Stimulated activated CD8-positive, alpha-beta memory T cell treated with anti-CD3 and anti-CD28 coated beads, Interleukin-4, amount 100 ng/mL, for 24 hours (primary cell): ENCODE data around the gene ASCC1.
"Not testable (repeated sequence)": the region's sequence is repeated elsewhere in the genome, so short reads cannot be mapped to it uniquely, and the experiment has no call there.

Experiments used
- DNase-seq: peaks from one replicate; pipeline ENCODE4 v3.0.0-alpha.2; 2020; ENCODE audit warnings: low read depth

The ASCC1 gene

GRCh38 chr10:72124989-72125388 is 91.1 kb downstream of the ASCC1 start:
- DNase-seq: no peak

- no peak for DNase-seq
These were observed 91.7 kb downstream of the ASCC1 start for GRCh38 chr10:72124381-72124780.

GRCh38 chr10:72123616-72124015 is 92.5 kb downstream of the ASCC1 start:
- DNase-seq: no peak

- DNase-seq: no peak
These were observed 93.9 kb downstream of the ASCC1 start for GRCh38 chr10:72122221-72122620.

- DNase-seq: no peak
These were observed 94.7 kb downstream of the ASCC1 start for GRCh38 chr10:72121389-72121788.

GRCh38 chr10:72116372-72116771 is 99.7 kb downstream of the ASCC1 start:
- DNase-seq: no peak

GRCh38 chr10:72114706-72115450 is 101.2 kb downstream of the ASCC1 start:
- DNase-seq: no peak

GRCh38 chr10:72110673-72111401 is 105.2 kb downstream of the ASCC1 start:
- DNase-seq: no peak

GRCh38 chr10:72109636-72110157 is 106.4 kb downstream of the ASCC1 start:
- DNase-seq: no peak

- DNase-seq: no peak
These were observed 107.0 kb downstream of the ASCC1 start for GRCh38 chr10:72108830-72109635.

- DNase-seq: not testable (repeated sequence)
These were observed 108.1 kb downstream of the ASCC1 start for GRCh38 chr10:72108004-72108370.

GRCh38 chr10:72107325-72108003 is 108.6 kb downstream of the ASCC1 start:
- no peak for DNase-seq

- DNase-seq: no peak
These were observed 109.2 kb downstream of the ASCC1 start for GRCh38 chr10:72106896-72107295.

GRCh38 chr10:72106154-72106849 is 109.8 kb downstream of the ASCC1 start:
- no peak for DNase-seq

- no peak for DNase-seq
These were observed 110.4 kb downstream of the ASCC1 start for GRCh38 chr10:72105710-72106109.

GRCh38 chr10:72105098-72105475 is 111.0 kb downstream of the ASCC1 start:
- no peak for DNase-seq

GRCh38 chr10:72104472-72105097 is 111.5 kb downstream of the ASCC1 start:
- DNase-seq: no peak

- DNase-seq: no peak
These were observed 116.5 kb downstream of the ASCC1 start for GRCh38 chr10:72099600-72099921.

GRCh38 chr10:72098836-72099599 is 117.1 kb downstream of the ASCC1 start:
- DNase-seq: no peak

- no peak for DNase-seq
These were observed 117.7 kb downstream of the ASCC1 start for GRCh38 chr10:72098301-72098835.
